Neural cell (in vitro differentiated cells): Measurements from ENCODE around the gene FOXE3.

Experiments used
- CTCF ChIP-seq: fragments of 450-650 bp; IDR thresholded peaks from 2 replicates; pipeline ENCODE4 v1.5.1; 2014; ENCODE audit warnings: antibody characterized with exemption, mild to moderate bottlenecking, moderate library complexity; ENCODE audit not compliant: poor library complexity, severe bottlenecking
- EP300 ChIP-seq: fragments of 450-650 bp; conservative IDR thresholded peaks from 2 replicates; pipeline ENCODE4 v1.6.1; 2014; ENCODE audit warnings: antibody characterized with exemption, mild to moderate bottlenecking, moderate library complexity; ENCODE audit not compliant: poor library complexity, severe bottlenecking
- TAF1 ChIP-seq: IDR thresholded peaks from 2 replicates; pipeline ENCODE4 v1.6.1; 2012; ENCODE audit warnings: low read depth
- TF ChIP-seq, protein P1 (sequence below): IDR thresholded peaks from 2 replicates; pipeline ENCODE4 v1.6.1; 2012; ENCODE audit warnings: borderline replicate concordance

- TF ChIP-seq, protein P1, sequence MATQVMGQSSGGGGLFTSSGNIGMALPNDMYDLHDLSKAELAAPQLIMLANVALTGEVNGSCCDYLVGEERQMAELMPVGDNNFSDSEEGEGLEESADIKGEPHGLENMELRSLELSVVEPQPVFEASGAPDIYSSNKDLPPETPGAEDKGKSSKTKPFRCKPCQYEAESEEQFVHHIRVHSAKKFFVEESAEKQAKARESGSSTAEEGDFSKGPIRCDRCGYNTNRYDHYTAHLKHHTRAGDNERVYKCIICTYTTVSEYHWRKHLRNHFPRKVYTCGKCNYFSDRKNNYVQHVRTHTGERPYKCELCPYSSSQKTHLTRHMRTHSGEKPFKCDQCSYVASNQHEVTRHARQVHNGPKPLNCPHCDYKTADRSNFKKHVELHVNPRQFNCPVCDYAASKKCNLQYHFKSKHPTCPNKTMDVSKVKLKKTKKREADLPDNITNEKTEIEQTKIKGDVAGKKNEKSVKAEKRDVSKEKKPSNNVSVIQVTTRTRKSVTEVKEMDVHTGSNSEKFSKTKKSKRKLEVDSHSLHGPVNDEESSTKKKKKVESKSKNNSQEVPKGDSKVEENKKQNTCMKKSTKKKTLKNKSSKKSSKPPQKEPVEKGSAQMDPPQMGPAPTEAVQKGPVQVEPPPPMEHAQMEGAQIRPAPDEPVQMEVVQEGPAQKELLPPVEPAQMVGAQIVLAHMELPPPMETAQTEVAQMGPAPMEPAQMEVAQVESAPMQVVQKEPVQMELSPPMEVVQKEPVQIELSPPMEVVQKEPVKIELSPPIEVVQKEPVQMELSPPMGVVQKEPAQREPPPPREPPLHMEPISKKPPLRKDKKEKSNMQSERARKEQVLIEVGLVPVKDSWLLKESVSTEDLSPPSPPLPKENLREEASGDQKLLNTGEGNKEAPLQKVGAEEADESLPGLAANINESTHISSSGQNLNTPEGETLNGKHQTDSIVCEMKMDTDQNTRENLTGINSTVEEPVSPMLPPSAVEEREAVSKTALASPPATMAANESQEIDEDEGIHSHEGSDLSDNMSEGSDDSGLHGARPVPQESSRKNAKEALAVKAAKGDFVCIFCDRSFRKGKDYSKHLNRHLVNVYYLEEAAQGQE: no peak
- TF ChIP-seq CTCF (peak; percentile 73), EP300 (no peak), TAF1 (no peak)
Measured at GRCh38 chr1:47437447-47438164, 21.5 kb downstream of the FOXE3 start, which contains the start of gene FOXD2.
